DOHH2 (cell line): ENCODE data around the gene SMARCB1.

Experiments
- EZH2phosphoT487 ChIP-seq: fragments of 200-600 bp; sonication (generic); IDR thresholded peaks from 2 replicates; pipeline ENCODE4 v1.6.1; 2017; ENCODE audit warnings: borderline replicate concordance, mild to moderate bottlenecking, antibody characterized with exemption, low read length, moderate library complexity, mixed read lengths
- TF ChIP-seq, protein P1 (sequence below): fragments of 200-600 bp; sonication (generic); IDR thresholded peaks from one replicate; pipeline ENCODE4 v1.5.1; 2014; ENCODE audit warnings: antibody characterized with exemption, mild to moderate bottlenecking, low read depth, low read length; ENCODE audit not compliant: poor library complexity, severe bottlenecking

DNA sequence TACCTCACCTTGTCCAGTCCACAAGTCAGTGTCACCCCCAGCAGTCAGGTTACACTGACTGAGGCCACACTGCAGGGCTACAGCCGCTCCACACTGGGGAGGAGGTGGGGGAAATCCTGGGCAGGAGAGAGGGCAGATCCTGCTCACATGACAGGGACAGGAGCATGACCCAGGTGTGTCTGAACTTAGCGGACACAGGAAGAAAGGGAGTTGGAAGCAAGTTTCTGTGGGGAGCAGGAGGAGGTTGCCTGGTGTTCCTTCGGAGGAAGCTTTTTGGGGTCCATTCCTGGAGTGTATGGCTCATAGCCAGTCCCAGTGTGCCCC is 8.2 kb upstream of the SMARCB1 start:
- TF ChIP-seq, protein P1, sequence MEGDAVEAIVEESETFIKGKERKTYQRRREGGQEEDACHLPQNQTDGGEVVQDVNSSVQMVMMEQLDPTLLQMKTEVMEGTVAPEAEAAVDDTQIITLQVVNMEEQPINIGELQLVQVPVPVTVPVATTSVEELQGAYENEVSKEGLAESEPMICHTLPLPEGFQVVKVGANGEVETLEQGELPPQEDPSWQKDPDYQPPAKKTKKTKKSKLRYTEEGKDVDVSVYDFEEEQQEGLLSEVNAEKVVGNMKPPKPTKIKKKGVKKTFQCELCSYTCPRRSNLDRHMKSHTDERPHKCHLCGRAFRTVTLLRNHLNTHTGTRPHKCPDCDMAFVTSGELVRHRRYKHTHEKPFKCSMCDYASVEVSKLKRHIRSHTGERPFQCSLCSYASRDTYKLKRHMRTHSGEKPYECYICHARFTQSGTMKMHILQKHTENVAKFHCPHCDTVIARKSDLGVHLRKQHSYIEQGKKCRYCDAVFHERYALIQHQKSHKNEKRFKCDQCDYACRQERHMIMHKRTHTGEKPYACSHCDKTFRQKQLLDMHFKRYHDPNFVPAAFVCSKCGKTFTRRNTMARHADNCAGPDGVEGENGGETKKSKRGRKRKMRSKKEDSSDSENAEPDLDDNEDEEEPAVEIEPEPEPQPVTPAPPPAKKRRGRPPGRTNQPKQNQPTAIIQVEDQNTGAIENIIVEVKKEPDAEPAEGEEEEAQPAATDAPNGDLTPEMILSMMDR, result no peak
- TF ChIP-seq EZH2phosphoT487, result no peak
